ENCODE measurements around the gene CORO2B.
"Not testable (repeated sequence)": the region's sequence is repeated elsewhere in the genome, so short reads cannot be mapped to it uniquely, and the experiment has no call there.

The CORO2B gene

DNA sequence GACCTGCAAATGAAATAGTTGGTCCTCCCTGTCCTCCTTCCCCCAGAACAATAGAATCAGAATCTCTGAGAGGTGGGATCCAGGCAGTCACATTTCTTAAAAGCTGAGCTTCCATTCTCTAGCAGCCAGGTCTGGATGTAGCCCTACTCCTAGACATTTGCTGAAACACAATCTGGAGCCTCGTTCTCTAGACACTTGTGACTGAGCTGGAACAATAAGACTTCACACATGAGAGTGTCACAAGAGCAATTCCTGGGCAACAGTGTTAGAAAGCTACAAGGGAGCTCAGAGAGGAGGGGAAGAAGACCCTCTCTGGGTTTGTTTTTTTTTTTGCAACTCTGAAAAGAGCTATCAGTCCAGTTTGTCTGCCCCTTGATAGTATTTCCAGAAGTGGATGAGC lies 14.5 kb downstream of the CORO2B start:
- no peak for DNase-seq

DNA sequence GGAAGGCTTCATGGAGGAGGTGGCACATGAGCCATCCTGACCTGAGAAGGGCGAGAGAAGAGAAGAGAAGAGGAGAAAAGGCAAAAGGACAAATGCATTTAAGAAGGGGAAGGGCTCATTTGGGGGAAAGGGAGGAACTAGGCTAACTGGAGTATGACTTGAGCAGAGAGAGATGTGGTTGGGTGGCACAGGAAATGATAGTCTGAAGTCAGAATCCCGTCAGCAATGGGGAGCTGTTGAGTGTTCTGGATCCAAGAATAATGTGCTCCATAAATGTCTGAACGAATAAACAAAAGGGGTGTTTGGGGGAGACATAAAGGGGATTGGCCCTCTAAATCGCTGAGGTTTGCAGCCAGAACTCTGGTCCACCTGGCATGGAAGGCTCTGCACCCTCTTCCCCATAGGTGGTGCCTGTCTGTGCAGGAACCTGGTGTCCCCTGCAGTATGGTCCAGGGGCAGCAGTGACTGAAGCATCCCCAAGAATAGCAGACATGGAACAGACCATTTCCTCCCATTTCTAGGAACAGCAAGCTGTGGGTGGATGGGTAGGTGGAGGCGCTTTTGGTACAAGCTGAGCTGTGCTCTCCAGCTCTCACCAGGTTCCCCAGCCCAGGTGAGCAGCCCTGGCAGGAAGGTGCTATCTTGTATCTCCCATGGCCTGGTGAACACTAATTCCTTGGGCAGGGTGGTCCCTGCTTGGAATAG lies 15.2 kb downstream of the CORO2B start:
- DNase-seq: no peak

DNA sequence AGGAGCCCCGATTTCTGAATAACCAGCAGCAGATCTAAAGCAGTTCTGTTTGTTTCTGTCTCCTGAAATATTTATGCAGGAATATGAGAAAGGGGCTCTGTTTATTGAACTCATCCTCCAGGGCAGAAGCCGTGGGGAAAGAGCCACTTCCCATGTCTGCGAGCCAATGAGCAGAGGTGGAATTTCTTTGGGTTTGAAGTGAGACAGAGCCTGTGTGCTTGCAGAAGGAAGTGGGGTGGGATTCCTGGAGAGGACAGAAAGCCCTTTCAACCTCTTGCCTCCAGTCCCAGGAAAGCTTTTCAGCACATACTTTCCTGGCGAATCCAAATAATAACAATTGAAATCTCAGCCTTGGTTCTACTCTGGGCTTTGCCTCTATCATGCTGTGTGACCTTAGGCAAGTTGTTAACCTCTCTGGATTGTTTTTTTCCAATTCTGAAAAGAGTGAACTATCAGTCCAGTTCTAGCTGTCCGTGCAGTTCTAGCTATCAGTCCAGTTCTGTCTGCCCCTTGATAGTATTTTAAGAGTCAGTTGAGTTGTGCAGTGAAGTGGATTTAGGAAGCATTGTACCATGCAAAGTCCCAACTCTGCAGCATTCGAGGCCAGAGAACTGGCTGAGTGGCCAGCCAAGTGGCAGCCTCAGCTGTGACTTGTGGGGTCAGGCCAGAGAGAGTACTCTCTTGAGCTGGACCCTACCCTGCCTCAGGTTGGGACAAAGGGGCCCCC lies 15.9 kb downstream of the CORO2B start:
- DNase-seq: no peak

DNA sequence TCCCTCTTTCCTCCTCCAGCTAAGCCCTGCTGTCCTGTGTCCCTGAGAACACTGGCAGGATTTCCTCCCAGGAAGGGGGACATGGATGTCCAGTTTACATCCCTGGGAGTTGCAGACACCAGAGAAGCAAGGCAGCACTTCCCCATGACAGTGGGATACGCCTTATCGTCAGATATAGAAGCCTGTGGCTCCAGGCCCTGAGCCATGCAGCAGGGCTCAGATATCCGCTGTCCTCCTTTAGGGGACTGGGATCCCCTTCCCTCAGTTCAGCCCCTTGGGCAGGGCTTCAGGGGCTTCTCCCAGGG lies 16.4 kb downstream of the CORO2B start:
- DNase-seq: no peak

DNA sequence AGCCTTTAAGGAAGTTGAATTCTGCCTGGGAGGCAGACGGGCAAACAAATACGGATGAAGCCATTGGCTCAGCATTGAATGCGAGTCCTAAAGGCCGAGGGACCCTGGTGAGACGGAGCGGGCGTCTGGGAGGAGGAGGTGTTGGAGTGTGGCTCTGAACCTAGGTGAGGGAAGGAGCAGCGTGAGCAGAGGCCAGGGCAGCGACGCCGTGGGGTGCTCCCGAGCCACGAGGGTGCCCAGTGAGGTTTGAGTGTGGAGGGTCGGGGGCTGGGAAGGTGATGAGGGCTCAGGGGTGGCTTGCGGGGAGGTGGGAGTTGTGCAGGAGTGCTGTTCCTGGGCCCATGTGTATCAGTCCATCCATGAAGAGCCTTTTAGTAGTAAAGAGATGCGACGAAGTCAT lies 17.0 kb downstream of the CORO2B start:
- no peak for DNase-seq

DNA sequence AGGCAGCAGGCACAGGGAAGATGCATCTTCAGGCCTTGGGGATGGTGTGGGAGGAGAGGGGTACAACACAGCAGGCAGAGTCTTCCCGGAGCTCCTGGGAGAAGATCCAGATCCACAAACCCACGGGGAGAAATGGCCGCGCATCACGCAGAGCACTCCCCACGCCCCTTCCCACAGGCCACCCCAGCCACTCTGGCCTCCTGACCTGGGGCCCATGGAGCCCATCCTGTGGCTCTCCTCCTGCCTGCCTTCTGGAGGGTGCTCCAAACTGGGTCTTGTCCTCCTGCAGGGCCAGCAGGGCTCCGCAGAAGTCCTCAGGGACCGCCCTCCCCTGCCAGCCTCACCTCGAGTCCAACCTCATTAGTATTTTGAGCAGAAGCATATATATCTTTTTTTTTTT lies 17.9 kb downstream of the CORO2B start:
- no peak for DNase-seq

DNA sequence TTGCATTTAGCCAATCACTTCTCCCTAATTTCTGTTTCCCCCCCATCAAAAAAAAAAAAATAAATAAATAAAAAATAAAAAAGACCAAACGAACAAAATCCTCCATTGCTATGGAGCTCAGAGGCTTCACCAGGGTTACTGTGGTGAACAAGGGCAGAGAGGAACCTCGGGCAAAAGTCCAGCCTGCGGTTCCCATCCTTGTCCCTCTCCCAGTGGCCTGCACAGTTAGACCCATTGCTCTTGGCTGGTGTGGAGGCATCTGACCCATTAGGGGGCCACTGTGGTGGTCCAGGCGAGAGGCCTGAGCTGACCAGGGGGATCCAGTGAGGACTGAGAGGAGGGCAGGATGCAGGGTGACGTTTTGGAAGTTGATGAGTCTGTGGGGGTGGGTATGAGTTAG lies 18.8 kb downstream of the CORO2B start:
- no peak for DNase-seq

DNA sequence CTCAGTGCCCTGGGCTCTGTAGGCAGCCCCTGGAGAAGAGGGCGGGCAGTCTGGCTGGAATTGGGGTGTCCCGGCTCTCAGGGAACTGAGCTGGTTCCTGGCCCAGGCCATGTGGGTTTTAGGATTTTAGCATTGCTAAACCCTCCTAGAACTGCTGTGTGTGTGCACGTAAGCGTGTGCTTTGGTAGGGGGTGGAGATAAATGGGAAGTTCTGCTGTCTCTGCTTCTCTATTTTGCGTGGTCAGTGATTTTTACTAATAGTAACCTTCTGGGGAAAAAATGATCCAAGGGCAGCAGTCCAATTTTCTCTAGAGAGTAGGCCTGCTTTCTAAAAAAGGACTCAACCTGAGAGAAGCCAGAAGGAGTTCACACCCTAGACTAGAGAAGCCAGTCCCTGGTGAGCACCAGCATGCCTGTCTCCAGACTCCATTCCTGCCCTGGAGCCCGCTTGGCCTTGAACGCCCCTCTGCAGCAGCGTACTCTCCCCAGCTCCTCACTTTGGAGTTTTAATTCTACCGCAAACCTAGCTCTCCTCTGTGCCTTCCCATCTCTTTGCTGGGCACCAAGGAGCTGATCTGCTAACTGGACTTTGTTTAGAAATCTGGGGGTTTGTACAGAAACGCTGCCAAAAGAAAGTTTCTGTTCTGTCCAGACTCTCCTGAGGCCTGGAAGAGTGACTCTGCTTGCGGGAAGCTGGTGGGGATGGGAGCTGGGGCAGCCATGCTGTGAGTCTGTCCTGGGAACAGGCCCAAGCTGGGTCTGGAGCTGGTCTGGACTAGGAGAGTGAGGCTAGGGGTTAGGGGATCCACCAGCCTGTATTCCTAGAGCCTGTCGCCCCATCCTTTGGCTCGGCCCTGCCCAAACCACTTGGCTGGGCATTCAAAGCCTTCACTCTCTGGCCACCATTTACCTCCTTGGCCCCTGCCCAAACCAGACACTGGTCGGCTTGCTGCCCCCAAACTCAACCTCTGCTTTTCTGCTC lies 19.7 kb downstream of the CORO2B start:
- DNase-seq: peak; percentile 58 to 64 (median 60)

DNA sequence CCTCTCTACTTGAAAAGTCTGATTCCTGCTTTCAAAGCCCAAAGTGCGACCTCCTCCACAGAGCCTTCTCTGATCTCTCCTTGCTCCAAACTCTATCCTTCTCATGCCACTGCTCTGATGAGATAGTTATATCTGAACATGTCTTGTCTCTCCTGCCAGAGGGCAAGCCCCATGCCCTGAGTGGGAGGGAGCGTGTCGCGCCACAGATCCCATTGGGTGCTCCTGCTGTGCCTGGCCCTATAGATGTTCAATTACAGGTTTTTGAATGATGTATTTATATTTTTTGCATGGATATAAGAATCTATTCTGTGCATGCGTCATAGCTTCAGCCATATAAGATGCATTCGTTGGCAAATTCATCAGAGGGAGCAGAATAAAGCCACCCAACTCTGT lies 20.4 kb downstream of the CORO2B start:
- no peak for DNase-seq

DNA sequence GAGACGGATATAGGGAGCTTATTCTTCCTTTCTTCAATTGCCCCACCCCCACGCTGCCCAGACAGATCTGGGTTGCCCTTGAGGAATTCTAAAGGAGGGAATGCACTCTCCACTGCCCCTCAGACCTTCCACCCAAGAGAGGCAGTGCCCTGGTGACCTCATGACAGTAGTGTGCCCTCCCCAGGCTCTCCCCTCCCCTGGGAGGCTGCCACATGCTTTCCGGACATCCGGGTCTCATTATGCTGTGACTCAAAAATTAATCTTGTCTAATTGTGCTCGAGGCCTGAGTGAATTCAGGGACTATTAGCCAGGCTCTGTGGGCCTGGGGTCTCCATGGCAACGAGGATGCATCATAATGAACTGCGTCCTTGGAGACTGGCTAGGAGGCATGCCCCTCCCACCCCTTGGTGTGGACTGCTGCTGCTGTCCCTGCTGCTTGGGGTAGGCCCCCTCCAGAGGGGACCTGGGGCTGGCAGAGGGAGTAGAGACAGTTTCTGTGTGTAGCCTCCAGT lies 20.8 kb downstream of the CORO2B start:
- DNase-seq: no peak

DNA sequence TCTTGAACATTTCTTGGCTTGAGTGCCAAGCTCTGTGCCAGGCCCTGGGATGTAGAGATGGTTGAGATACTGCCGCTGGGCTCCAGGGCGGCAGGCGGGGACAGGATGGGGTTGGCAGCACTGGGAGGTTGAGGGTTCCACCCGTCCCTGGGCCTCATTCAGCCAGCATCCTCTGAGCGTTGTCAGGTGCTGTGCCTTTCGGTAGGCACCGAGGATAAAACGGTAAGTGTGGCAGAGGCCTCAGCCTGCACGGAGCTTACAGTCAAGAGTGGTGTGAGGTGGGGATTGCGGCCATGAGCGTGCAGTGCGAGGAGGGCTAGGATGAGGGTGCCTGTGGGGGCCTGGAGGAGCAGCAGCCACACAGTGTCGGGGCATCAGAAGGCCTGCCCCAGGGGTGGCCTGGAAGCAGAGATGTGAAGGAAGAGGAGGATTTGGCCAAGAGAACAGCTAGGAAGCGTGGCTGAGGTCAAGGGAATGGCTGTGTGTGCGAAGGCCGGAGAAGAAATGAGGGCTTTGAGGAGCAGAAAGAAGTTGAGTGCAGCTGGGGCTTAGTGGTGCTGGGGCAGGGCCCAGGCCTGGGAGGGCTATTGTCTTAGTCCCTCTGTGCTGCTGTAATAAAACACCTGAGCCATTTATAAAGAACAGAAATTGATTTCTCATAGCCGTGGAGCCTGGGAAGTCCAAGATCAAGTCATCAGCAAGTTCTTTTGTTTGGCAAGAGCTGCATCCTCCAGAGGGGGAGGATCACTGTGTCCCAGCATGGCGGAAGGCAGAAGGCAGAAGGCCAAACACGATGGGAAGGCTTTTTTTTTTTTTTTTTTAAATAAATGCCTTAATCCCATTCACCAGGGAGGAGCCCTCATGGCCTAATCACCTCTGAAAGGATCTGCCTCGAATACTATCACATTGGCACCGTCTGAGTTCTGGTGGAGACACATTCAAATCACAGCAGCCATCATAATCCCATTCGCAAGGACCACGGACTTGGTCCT lies 22.7 kb downstream of the CORO2B start:
- no peak for DNase-seq

DNA sequence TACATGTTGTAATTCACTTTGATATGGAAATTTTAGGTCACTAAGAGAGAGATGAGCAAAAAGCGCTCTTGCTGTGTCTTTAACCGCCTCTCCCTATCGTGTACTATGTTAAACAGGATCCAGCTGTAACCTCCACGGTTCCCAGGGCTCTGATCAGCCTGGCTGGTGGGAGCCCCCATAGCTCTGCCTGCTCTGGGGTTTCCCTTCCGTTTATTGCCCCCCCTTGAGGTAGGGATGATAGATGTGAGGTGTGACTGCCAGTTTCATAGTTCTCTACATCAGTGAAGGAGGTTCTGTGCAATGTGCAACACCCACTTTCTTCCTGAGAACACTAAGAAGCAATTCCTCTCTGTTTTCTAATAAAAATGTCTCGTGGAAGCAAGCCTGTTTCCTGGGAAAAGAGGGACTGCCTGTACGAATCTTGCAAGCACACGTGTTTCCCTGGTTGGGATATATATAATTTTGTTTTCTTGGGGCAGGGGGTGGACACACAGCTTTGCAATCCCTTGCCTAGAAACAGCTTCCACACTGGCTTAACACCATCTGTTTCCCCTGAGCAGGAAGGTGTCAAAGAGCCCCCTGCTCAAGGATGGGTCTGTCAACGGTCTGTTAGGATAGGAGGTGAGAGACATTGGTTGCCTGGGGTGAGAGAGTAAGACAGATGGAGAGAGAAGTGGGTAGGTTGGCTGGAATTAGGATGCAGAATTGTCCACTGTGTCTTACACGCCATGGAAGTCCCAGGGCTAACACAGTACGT lies 23.8 kb downstream of the CORO2B start:
- no peak for DNase-seq

DNA sequence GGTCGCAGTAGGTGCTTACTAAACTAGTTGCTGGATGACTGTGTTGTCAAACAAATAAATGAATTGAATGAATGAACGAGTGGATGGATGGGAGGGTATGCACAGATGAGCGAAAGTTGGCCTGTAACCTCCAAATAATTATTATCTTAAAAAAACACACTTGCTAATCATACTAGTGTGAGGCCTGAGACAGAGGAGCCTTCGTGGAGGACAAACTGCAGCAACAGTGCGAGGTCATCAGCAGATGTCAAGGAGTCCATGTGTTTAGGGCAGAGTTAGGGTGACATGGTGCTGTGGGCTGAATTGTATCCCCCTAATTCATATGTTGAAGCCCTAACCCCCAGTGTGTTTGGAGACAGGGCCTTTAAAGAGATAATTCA lies 24.4 kb downstream of the CORO2B start:
- DNase-seq: no peak

DNA sequence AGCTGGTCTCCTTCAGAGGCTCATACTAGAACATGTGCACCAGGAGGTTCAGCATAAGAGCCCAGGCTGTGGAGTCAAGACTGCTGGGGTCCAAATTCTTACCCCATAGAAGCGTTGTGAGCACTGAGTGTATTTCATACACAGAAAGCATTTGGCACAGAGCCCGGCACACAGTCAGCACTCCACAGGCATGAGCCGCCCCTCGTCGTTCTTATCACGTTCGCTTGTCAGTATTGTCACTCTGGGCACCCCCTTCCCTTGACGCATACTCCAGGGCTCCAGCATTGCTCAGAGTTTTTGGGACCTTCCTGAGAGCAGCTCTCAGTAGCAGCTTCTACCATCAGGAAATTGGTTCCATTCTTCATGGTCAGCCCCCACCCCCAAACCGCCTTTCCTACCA lies 25.2 kb downstream of the CORO2B start:
- no peak for DNase-seq

DNA sequence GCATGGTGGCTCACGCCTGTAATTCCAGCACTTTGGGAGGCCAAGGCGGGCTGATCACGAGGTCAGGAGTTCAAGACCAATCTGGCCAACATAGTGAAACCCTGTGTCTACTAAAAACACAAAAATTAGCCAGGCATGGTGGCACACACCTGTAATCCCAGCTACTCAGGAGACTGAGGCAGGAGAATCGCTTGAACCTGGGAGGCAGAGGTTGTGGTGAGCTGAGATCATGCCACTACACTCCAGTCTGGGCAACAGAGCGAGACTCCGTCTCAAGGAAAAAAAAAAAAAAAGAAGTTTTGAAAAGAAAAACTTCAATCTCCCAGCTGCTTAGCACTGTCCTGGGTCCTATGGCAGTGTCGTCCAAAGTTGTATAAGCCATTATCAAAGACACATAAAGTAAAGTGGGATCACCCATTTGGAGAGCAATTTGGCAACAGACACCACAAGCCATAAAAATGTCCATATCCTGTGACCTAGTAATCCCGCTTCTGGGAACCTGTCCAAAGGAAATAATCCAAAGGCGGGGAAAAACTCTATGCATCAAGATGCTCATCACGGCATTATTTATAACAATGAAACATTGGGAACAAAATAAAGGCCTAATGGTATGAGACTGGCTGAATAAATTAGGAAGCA lies 26.2 kb downstream of the CORO2B start:
- DNase-seq: not testable (repeated sequence)

DNA sequence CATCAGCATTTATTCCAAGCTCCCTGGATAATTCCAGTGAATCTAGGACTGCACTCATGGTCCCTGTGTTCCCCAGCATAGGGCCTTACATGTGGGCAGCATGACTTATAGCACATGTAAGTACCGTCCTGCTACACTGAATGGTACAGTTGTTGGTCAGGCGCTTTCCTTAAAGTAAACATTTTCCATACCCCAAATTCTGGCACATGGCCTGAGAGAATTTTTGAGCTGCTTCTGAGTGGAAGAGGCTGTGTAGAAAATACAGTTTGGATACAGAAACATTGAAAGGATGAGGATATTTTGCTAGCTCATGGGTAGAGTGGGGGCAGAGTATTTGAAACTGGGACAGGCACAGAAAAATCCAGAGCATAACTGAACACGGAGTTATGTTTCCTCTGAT lies 27.6 kb downstream of the CORO2B start:
- DNase-seq: no peak

DNA sequence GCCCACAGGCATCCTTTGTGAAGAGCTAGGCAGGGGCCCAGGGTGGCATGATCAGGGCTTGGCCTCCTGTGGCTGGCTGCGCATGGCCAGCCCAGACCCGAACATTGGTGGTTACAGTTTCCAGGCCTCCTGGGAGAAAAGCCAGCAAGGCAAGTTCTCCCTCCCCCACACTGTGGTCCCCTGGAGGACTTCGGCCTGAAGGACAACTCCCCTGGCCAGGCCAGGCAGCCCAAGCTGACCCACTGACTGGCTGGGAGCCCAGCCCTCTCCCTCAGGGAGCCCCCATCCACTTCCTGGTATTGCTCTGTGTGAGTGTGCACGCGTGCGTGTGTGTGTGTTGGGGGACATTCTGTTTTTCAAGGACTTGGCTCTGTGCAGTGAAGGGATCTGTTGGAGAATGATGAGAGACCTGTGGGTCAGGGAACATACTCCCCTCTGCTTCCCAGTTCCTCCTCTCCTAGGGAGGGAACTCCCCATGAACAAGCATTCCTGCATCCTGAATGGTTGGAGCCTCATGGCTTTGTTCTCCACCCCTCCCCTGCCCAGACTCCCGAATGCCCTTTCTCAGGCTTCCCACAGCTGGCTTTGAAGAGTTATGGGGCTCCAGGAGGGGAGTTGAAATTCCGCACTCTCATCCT lies 29.5 kb downstream of the CORO2B start:
- no peak for DNase-seq

DNA sequence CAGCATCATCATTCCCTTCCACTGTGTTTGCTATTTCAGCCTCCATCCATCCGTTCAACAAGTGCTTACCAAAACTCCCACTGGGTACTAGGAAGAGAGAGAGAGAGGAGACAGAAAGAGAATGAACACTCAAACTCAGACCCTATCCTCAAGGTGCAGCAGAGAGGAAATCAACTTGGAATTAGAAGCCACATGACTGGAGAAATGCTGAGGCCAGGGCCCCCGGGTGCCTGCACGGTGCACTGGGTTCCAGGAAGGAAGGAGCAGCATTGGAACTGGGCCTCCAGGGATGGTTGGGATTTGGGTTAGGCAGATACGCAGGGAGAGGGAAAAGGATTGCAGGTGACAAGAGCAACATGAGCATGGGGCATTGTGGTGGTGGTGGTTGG lies 30.0 kb downstream of the CORO2B start:
- no peak for DNase-seq

DNA sequence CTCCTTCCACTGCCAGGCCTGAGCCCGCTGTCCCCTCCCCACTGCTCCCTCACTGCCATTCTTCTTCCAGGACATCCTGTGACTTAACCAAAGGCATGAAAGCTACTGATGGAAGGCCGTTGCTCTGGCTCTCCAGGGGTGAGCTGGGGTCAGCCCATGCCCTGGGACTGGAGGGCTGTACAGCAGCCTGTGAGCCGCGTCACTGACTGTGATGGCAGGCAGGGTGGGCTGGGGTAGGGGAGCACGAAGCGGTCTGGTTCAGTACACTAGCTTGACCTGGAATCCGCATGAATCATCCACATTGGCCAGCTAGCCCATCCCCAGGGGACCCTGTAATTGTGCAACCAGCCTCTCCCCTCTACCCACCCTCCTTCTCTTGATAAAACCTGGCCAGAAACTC lies 30.8 kb downstream of the CORO2B start:
- DNase-seq: no peak

DNA sequence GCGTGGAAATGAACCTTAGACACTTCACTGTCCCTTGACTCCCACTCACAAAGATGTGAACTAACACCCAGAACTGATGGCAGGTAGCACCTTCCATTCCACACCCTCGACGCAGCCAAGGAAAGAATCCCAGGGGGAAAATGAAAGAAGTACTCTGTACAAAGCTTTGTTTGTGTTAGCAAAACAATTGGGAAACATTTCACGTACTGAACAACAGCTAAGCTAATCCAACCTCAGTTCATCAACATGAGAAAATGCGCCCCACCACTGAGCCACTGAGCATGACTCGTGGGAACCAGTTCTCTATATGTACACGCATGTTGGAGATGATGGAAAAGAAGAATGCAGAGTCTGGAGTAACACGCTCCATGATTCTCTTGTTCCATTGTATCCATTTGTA lies 32.0 kb downstream of the CORO2B start:
- no peak for DNase-seq

DNA sequence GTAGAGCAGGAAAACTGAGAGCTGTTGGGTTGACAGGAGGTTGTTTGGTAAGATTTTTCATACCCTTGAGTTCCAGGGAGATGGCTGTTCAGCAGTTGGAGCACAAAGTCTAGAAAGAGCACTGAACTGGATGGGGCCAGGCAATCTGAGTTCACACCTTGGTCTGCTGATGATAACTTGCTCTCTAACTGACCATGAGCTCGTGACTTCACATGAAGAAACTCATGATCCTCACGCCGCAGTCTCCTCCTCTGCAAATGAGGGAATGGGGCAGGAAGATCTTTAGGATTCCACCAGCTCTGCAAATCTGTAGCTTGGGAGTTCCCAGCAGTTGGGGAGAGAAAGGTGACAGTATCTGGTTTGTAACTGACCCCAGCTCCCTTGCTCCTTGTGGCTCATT lies 33.7 kb downstream of the CORO2B start:
- DNase-seq: no peak
